H9 (cell line): ENCODE results near the gene EPB41L4B. TPM values are rescaled to one million over a fixed set of nuclear protein-coding genes. Genes with fewer than 3 reads are reported as not detected.

Experiments used
- DNase-seq: peaks from one replicate; pipeline ENCODE4 v3.0.0-alpha.2; 2017
- H2AFZ ChIP-seq: one replicate; pipeline ENCODE4 v1.6.1; 2013; ENCODE audit warnings: mild to moderate bottlenecking, low read length, control low read depth, moderate library complexity
- H2AK5ac ChIP-seq: 2 replicates; pipeline ENCODE4 v1.6.1; 2013; ENCODE audit warnings: low read length, control low read depth, mixed read lengths; ENCODE audit not compliant: insufficient read length
- H2BK120ac ChIP-seq: one replicate; pipeline ENCODE4 v1.6.1; 2013; ENCODE audit warnings: low read depth, mild to moderate bottlenecking, low read length, control low read depth, inconsistent platforms; ENCODE audit not compliant: poor library complexity, severe bottlenecking
- H2BK12ac ChIP-seq: 2 replicates; pipeline ENCODE4 v1.6.1; 2013; ENCODE audit warnings: low read length, control low read depth, mixed read lengths, low read depth; ENCODE audit not compliant: insufficient read length
- H2BK15ac ChIP-seq: 2 replicates; pipeline ENCODE4 v1.6.1; 2013; ENCODE audit warnings: low read depth, low read length, control low read depth
- H2BK20ac ChIP-seq: one replicate; pipeline ENCODE4 v1.6.1; 2013; ENCODE audit warnings: low read depth, mild to moderate bottlenecking, low read length, control low read depth, inconsistent platforms; ENCODE audit not compliant: poor library complexity, severe bottlenecking
- H2BK5ac ChIP-seq: 2 replicates; pipeline ENCODE4 v1.6.1; 2013; ENCODE audit warnings: low read length, control low read depth, mixed read lengths; ENCODE audit not compliant: insufficient read length
- H3K14ac ChIP-seq: 2 replicates; pipeline ENCODE4 v1.6.1; 2013; ENCODE audit warnings: low read length, control low read depth; ENCODE audit not compliant: insufficient read depth
- H3K18ac ChIP-seq: 2 replicates; pipeline ENCODE4 v1.6.1; 2013; ENCODE audit warnings: low read depth, mild to moderate bottlenecking, mixed read lengths, low read length, control low read depth; ENCODE audit not compliant: insufficient read length
- H3K23ac ChIP-seq: 2 replicates; pipeline ENCODE4 v1.6.1; 2013; ENCODE audit warnings: low read length, control low read depth, mixed read lengths, low read depth; ENCODE audit not compliant: insufficient read length
- H3K23me2 ChIP-seq: 2 replicates; pipeline ENCODE4 v1.6.1; 2013; ENCODE audit warnings: low read depth, mild to moderate bottlenecking, mixed read lengths, low read length, control low read depth; ENCODE audit not compliant: insufficient read length, poor library complexity, severe bottlenecking
- H3K27ac ChIP-seq: 2 replicates; pipeline ENCODE4 v1.5.1; 2013; ENCODE audit warnings: low read length, control low read depth, mixed read lengths, low read depth; ENCODE audit not compliant: insufficient read length
- H3K27me3 ChIP-seq: 2 replicates; pipeline ENCODE4 v1.6.1; 2013; ENCODE audit warnings: low read length, control low read depth, inconsistent platforms; ENCODE audit not compliant: insufficient read depth
- H3K4ac ChIP-seq: 2 replicates; pipeline ENCODE4 v1.6.1; 2013; ENCODE audit warnings: low read depth, mild to moderate bottlenecking, control low read depth, inconsistent platforms, low read length, moderate library complexity
- H3K4me1 ChIP-seq: 2 replicates; pipeline ENCODE4 v1.6.1; 2013; ENCODE audit warnings: low read length, control low read depth, inconsistent platforms; ENCODE audit not compliant: insufficient read depth
- H3K4me2 ChIP-seq: 2 replicates; pipeline ENCODE4 v1.6.1; 2013; ENCODE audit warnings: low read length, control low read depth, mixed read lengths; ENCODE audit not compliant: insufficient read length, insufficient read depth
- H3K56ac ChIP-seq: 2 replicates; pipeline ENCODE4 v1.6.1; 2013; ENCODE audit warnings: low read depth, mild to moderate bottlenecking, mixed read lengths, low read length, control low read depth; ENCODE audit not compliant: insufficient read length
- H3K79me1 ChIP-seq: 2 replicates; pipeline ENCODE4 v1.6.1; 2013; ENCODE audit warnings: low read depth, mild to moderate bottlenecking, moderate library complexity, low read length, control low read depth, inconsistent platforms; ENCODE audit not compliant: insufficient read depth, poor library complexity, severe bottlenecking
- H3K79me2 ChIP-seq: 2 replicates; pipeline ENCODE4 v1.6.1; 2013; ENCODE audit warnings: low read length, control low read depth, inconsistent platforms; ENCODE audit not compliant: insufficient read depth
- H3K9ac ChIP-seq: 2 replicates; pipeline ENCODE4 v1.6.1; 2013; ENCODE audit warnings: low read length, control low read depth, mixed read lengths; ENCODE audit not compliant: insufficient read length; ENCODE audit errors: extremely low read depth
- H3K9me3 ChIP-seq: one replicate; pipeline ENCODE4 v1.6.1; 2013; ENCODE audit warnings: low read depth, low read length, inconsistent platforms; ENCODE audit not compliant: control insufficient read depth
- H3T11ph ChIP-seq: one replicate; pipeline ENCODE4 v1.6.1; 2013; ENCODE audit warnings: mild to moderate bottlenecking, low read length, control low read depth, inconsistent platforms
- H4K20me1 ChIP-seq: one replicate; pipeline ENCODE4 v1.6.1; 2013; ENCODE audit not compliant: control insufficient read depth, insufficient read length, insufficient read depth
- H4K5ac ChIP-seq: 2 replicates; pipeline ENCODE4 v1.6.1; 2013; ENCODE audit warnings: low read depth, mild to moderate bottlenecking, mixed read lengths, low read length, control low read depth; ENCODE audit not compliant: insufficient read length
- H4K8ac ChIP-seq: replicated peaks from 2 replicates; pipeline ENCODE4 v1.6.1; 2013; ENCODE audit warnings: low read length, control low read depth, mixed read lengths, low read depth; ENCODE audit not compliant: insufficient read length
- H4K91ac ChIP-seq: 2 replicates; pipeline ENCODE4 v1.6.1; 2013; ENCODE audit warnings: low read depth, mild to moderate bottlenecking, moderate library complexity, mixed read lengths, low read length, control low read depth; ENCODE audit not compliant: insufficient read length
- H3K27ac Mint-ChIP-seq, 3 experiments: 2 replicates in 2 of 3; 3 replicates in 1 of 3; pipeline ENCODE4 v1.8.0; 2020 to 2021; ENCODE audit warnings: mixed read lengths in 3 of 3, mild to moderate bottlenecking in 1 of 3, moderate library complexity in 1 of 3
- H3K27me3 Mint-ChIP-seq: 2 replicates; pipeline ENCODE4 v1.8.0; 2021; ENCODE audit warnings: low read depth, mild to moderate bottlenecking, moderate library complexity, mixed read lengths
- H3K36me3 Mint-ChIP-seq, 3 experiments: 2 replicates in 2 of 3; 3 replicates in 1 of 3; pipeline ENCODE4 v1.8.0; 2020 to 2021; ENCODE audit warnings: low read depth in 3 of 3, mixed read lengths in 3 of 3; ENCODE audit not compliant: insufficient read depth in 1 of 3
- H3K4me1 Mint-ChIP-seq, 2 experiments: 2 replicates each; pipeline ENCODE4 v1.8.0; 2020; ENCODE audit warnings: mixed read lengths in 2 of 2
- H3K4me3 Mint-ChIP-seq, 2 experiments: 2 replicates in 1 of 2; 3 replicates in 1 of 2; pipeline ENCODE4 v1.8.0; 2020 to 2021; ENCODE audit warnings: mild to moderate bottlenecking in 2 of 2, mixed read lengths in 2 of 2, moderate library complexity in 1 of 2
- H3K9me3 Mint-ChIP-seq, 2 experiments: 2 replicates in 1 of 2; 3 replicates in 1 of 2; pipeline ENCODE4 v1.8.0; 2020; ENCODE audit warnings: mild to moderate bottlenecking in 2 of 2, mixed read lengths in 2 of 2, moderate library complexity in 1 of 2
- WGBS: extraction: QIAGEN DNeasy Blood & Tissue Kit; methylation state at CpG from one replicate; pipeline ENCODE4 v1.1.7; 2013; ENCODE audit warnings: missing lambda C conversion rate, low lambda C conversion rate, mixed read lengths; ENCODE audit not compliant: insufficient read length; ENCODE audit errors: extremely low coverage; 5-methylcytosine and 5-hydroxymethylcytosine counted together
- total RNA-seq: library from RNA; stranded (reverse); gene quantifications from 2 replicates; pipeline ENCODE4 v1.2.1, GENCODE V29; 2021
- TF ChIP-seq, protein P1 (sequence below): fragments of 200-600 bp; sonication (generic); conservative IDR thresholded peaks from 3 replicates; pipeline ENCODE4 v1.8.0; 2021; ENCODE audit warnings: antibody characterized with exemption, mild to moderate bottlenecking

The EPB41L4B gene
- total RNA-seq, 1 experiment from 2014 or later: 18.9 TPM

GRCh38 chr9:109263358-109263757 is 57.5 kb downstream of the EPB41L4B start:
- H3K79me1 ChIP-seq: no peaks in the 10 kb centered on the region

More at GRCh38 chr9:109263358-109263757, 57.5 kb downstream of the EPB41L4B start:
- Histone ChIP-seq H3K23ac (no peak overlapping the region), H3T11ph (no peak overlapping the region), H2BK120ac (no peak overlapping the region), H3K27ac (no peak overlapping the region), H3K79me2 (no peaks in the 10 kb centered on the region), H3K14ac (no peak overlapping the region), H4K91ac (no peak overlapping the region), H3K4me1 (peaks cover 8% of the 10 kb centered on the region; the same call in 1 of the 2 replicates), H3K27me3 (no peaks in the 10 kb centered on the region), H3K9me3 (no peaks in the 10 kb centered on the region), H2AFZ (no peak overlapping the region), H4K8ac (no peak overlapping the region), H2AK5ac (no peak overlapping the region), H3K56ac (no peak overlapping the region), H2BK5ac (no peak overlapping the region), H3K9ac (no peak overlapping the region), H4K20me1 (no peaks in the 10 kb centered on the region), H2BK20ac (no peak overlapping the region), H2BK15ac (no peak overlapping the region), H3K4ac (no peak overlapping the region), H2BK12ac (no peak overlapping the region), H4K5ac (no peak overlapping the region), H3K18ac (no peak overlapping the region), H3K23me2 (no peaks in the 10 kb centered on the region), H3K4me2 (no peak overlapping the region)
- Mint-ChIP-seq H3K4me1 (peaks cover 16 to 28% of the 10 kb centered on the region in 2 experiments), H3K4me3 (no peak overlapping the region), H3K27ac (no peak overlapping the region), H3K36me3 (peaks cover 8 to 17% (median 13%) of the 10 kb centered on the region in 3 experiments), H3K27me3 (no peaks in the 10 kb centered on the region), H3K9me3 (no peaks in the 10 kb centered on the region; a peak in 1 of 5 replicates)
- TF ChIP-seq, protein P1, sequence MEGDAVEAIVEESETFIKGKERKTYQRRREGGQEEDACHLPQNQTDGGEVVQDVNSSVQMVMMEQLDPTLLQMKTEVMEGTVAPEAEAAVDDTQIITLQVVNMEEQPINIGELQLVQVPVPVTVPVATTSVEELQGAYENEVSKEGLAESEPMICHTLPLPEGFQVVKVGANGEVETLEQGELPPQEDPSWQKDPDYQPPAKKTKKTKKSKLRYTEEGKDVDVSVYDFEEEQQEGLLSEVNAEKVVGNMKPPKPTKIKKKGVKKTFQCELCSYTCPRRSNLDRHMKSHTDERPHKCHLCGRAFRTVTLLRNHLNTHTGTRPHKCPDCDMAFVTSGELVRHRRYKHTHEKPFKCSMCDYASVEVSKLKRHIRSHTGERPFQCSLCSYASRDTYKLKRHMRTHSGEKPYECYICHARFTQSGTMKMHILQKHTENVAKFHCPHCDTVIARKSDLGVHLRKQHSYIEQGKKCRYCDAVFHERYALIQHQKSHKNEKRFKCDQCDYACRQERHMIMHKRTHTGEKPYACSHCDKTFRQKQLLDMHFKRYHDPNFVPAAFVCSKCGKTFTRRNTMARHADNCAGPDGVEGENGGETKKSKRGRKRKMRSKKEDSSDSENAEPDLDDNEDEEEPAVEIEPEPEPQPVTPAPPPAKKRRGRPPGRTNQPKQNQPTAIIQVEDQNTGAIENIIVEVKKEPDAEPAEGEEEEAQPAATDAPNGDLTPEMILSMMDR: no peak
- DNase-seq: no peak
- WGBS: no CpG with 5 or more reads among the region's 3 CpGs
